GM23338 (cell line): ENCODE data around the gene GPR171. TPM values are rescaled to one million over a fixed set of nuclear protein-coding genes. Genes with fewer than 3 reads are reported as not detected.

Experiments
- ATAC-seq: fragments of 200-7000 bp; cut with Tn5 transposase; 3 replicates; pipeline ENCODE4 v1.9.1; 2020
- DNase-seq: peaks from one replicate; pipeline ENCODE4 v3.0.0-alpha.2; 2015; ENCODE audit warnings: low spot score
- H2AFZ ChIP-seq: fragments of 200-600 bp; sonication (generic); 2 replicates; pipeline ENCODE4 v1.8.0; 2016; ENCODE audit warnings: antibody characterized with exemption, mild to moderate bottlenecking, moderate library complexity
- H3F3A ChIP-seq: fragments of 200-600 bp; sonication (generic); replicated peaks from 2 replicates; pipeline ENCODE4 v1.8.0; 2017; ENCODE audit warnings: antibody characterized with exemption, mixed run types, low read depth
- H3K27ac ChIP-seq: fragments of 200-600 bp; sonication (generic); 2 replicates; pipeline ENCODE4 v1.6.1; 2016; ENCODE audit warnings: low read depth
- H3K27me3 ChIP-seq: fragments of 200-600 bp; sonication (generic); 2 replicates; pipeline ENCODE4 v1.8.0; 2016; ENCODE audit warnings: mild to moderate bottlenecking, mixed run types, moderate library complexity; ENCODE audit not compliant: insufficient read depth
- H3K36me3 ChIP-seq: fragments of 200-600 bp; sonication (generic); 2 replicates; pipeline ENCODE4 v1.8.0; 2016; ENCODE audit warnings: mild to moderate bottlenecking; ENCODE audit not compliant: insufficient read depth
- H3K4me1 ChIP-seq: fragments of 200-600 bp; sonication (generic); 2 replicates; pipeline ENCODE4 v1.8.0; 2016; ENCODE audit warnings: mild to moderate bottlenecking, moderate library complexity; ENCODE audit not compliant: insufficient read depth
- H3K4me2 ChIP-seq: fragments of 200-600 bp; sonication (generic); 2 replicates; pipeline ENCODE4 v1.7.1; 2017; ENCODE audit warnings: mixed run types
- H3K4me3 ChIP-seq: fragments of 200-600 bp; sonication (generic); 2 replicates; pipeline ENCODE4 v1.6.1; 2016; ENCODE audit warnings: mixed run types
- H3K79me2 ChIP-seq: fragments of 200-600 bp; sonication (generic); replicated peaks from 2 replicates; pipeline ENCODE4 v1.8.0; 2017; ENCODE audit warnings: mild to moderate bottlenecking; ENCODE audit not compliant: insufficient read depth
- H3K9me2 ChIP-seq: fragments of 200-600 bp; sonication (generic); 2 replicates; pipeline ENCODE4 v1.8.0; 2017; ENCODE audit not compliant: insufficient read depth
- H4K20me1 ChIP-seq: fragments of 200-600 bp; sonication (generic); replicated peaks from 2 replicates; pipeline ENCODE4 v1.8.0; 2017; ENCODE audit warnings: mild to moderate bottlenecking; ENCODE audit not compliant: insufficient read depth
- H3K27ac Mint-ChIP-seq: 2 replicates; pipeline ENCODE4 v1.8.0; 2020; ENCODE audit warnings: inconsistent platforms, mild to moderate bottlenecking, moderate library complexity, mixed read lengths
- H3K27me3 Mint-ChIP-seq: 3 replicates; pipeline ENCODE4 v1.8.0; 2022; ENCODE audit warnings: low read depth, mild to moderate bottlenecking, moderate library complexity, mixed read lengths, inconsistent platforms; ENCODE audit not compliant: insufficient read depth, poor library complexity
- H3K36me3 Mint-ChIP-seq: 3 replicates; pipeline ENCODE4 v1.8.0; 2021; ENCODE audit warnings: low read depth, mild to moderate bottlenecking, inconsistent platforms, moderate library complexity, mixed read lengths
- H3K4me1 Mint-ChIP-seq: 3 replicates; pipeline ENCODE4 v1.8.0; 2020; ENCODE audit warnings: mild to moderate bottlenecking, inconsistent platforms, mixed read lengths
- H3K4me3 Mint-ChIP-seq: 3 replicates; pipeline ENCODE4 v1.8.0; 2021; ENCODE audit warnings: moderate library complexity, mild to moderate bottlenecking, inconsistent platforms, mixed read lengths
- H3K9me3 Mint-ChIP-seq: 3 replicates; pipeline ENCODE4 v1.8.0; 2020; ENCODE audit warnings: moderate library complexity, mild to moderate bottlenecking, inconsistent platforms, mixed read lengths
- EZH2phosphoT487 ChIP-seq: fragments of 200-600 bp; sonication (generic); IDR thresholded peaks from one replicate; pipeline ENCODE4 v1.8.1; 2018; ENCODE audit warnings: antibody characterized with exemption; ENCODE audit not compliant: unreplicated experiment
- JUNB ChIP-seq: IDR thresholded peaks from one replicate; pipeline ENCODE4 v1.6.1; 2016; ENCODE audit warnings: antibody characterized with exemption; ENCODE audit not compliant: unreplicated experiment
- ZNF114 ChIP-seq: fragments of 250-450 bp; sonication (Bioruptor Pico); IDR thresholded peaks from 2 replicates; pipeline ENCODE4 v1.5.0; 2020; ENCODE audit warnings: mild to moderate bottlenecking, moderate library complexity
- polyA plus RNA-seq: library from polyadenylated mRNA; unstranded; fragments of >200 nt; fragmentation: Nextera tagmentation; extraction: Ambion mirVana; gene quantifications from 2 replicates; pipeline ENCODE4 v1.2.1, GENCODE V29; 2016
- total RNA-seq: library from RNA; depleted of rRNA; stranded (reverse); fragments of >200 nt; shearing (Covaris generic); gene quantifications from 2 replicates; pipeline ENCODE4 v1.2.3, GENCODE V29; 2014
- TF ChIP-seq, protein P1 (sequence below): fragments of 250-450 bp; sonication (Bioruptor Pico); IDR thresholded peaks from 2 replicates; pipeline ENCODE4 v1.5.0; 2020; ENCODE audit warnings: mild to moderate bottlenecking, moderate library complexity
- TF ChIP-seq, protein P2 (sequence below): IDR thresholded peaks from one replicate; pipeline ENCODE4 v1.6.1; 2018; ENCODE audit warnings: antibody characterized with exemption; ENCODE audit not compliant: unreplicated experiment

The GPR171 gene
- total and polyA plus RNA-seq, 2 experiments from 2014 or later: 3.4 TPM; not detected in 1

GRCh38 chr3:151154566-151154965 is 48.5 kb downstream of the GPR171 start (continued):
- TF ChIP-seq, protein P1, sequence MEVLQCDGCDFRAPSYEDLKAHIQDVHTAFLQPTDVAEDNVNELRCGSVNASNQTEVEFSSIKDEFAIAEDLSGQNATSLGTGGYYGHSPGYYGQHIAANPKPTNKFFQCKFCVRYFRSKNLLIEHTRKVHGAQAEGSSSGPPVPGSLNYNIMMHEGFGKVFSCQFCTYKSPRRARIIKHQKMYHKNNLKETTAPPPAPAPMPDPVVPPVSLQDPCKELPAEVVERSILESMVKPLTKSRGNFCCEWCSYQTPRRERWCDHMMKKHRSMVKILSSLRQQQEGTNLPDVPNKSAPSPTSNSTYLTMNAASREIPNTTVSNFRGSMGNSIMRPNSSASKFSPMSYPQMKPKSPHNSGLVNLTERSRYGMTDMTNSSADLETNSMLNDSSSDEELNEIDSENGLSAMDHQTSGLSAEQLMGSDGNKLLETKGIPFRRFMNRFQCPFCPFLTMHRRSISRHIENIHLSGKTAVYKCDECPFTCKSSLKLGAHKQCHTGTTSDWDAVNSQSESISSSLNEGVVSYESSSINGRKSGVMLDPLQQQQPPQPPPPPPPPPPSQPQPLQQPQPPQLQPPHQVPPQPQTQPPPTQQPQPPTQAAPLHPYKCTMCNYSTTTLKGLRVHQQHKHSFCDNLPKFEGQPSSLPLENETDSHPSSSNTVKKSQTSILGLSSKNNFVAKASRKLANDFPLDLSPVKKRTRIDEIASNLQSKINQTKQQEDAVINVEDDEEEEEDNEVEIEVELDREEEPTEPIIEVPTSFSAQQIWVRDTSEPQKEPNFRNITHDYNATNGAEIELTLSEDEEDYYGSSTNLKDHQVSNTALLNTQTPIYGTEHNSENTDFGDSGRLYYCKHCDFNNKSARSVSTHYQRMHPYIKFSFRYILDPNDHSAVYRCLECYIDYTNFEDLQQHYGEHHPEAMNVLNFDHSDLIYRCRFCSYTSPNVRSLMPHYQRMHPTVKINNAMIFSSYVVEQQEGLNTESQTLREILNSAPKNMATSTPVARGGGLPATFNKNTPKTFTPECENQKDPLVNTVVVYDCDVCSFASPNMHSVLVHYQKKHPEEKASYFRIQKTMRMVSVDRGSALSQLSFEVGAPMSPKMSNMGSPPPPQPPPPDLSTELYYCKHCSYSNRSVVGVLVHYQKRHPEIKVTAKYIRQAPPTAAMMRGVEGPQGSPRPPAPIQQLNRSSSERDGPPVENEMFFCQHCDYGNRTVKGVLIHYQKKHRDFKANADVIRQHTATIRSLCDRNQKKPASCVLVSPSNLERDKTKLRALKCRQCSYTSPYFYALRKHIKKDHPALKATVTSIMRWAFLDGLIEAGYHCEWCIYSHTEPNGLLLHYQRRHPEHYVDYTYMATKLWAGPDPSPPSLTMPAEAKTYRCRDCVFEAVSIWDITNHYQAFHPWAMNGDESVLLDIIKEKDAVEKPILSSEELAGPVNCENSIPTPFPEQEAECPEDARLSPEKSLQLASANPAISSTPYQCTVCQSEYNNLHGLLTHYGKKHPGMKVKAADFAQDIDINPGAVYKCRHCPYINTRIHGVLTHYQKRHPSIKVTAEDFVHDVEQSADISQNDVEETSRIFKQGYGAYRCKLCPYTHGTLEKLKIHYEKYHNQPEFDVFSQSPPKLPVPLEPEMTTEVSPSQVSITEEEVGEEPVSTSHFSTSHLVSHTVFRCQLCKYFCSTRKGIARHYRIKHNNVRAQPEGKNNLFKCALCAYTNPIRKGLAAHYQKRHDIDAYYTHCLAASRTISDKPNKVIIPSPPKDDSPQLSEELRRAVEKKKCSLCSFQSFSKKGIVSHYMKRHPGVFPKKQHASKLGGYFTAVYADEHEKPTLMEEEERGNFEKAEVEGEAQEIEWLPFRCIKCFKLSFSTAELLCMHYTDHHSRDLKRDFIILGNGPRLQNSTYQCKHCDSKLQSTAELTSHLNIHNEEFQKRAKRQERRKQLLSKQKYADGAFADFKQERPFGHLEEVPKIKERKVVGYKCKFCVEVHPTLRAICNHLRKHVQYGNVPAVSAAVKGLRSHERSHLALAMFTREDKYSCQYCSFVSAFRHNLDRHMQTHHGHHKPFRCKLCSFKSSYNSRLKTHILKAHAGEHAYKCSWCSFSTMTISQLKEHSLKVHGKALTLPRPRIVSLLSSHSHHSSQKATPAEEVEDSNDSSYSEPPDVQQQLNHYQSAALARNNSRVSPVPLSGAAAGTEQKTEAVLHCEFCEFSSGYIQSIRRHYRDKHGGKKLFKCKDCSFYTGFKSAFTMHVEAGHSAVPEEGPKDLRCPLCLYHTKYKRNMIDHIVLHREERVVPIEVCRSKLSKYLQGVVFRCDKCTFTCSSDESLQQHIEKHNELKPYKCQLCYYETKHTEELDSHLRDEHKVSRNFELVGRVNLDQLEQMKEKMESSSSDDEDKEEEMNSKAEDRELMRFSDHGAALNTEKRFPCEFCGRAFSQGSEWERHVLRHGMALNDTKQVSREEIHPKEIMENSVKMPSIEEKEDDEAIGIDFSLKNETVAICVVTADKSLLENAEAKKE (CRISPR knock-in tag): no peak
- no peak for TF ChIP-seq EZH2phosphoT487

- H2AFZ ChIP-seq: no peak overlapping the region
- H4K20me1 ChIP-seq: peaks cover 3% of the 10 kb centered on the region
- no peaks in the 10 kb centered on the region for H3K4me1 ChIP-seq
- Mint-ChIP-seq H3K9me3 (no peaks in the 10 kb centered on the region), H3K27me3 (no peaks in the 10 kb centered on the region), H3K36me3 (peaks cover 3% of the 10 kb centered on the region; the same call in 2 of the 3 replicates), H3K4me1 (peaks cover 16% of the 10 kb centered on the region), H3K4me3 (no peak overlapping the region), H3K27ac (no peak overlapping the region)
- no peak overlapping the region for H3K4me2 ChIP-seq
- H3K27ac ChIP-seq: no peak overlapping the region
- H3K27me3 ChIP-seq: no peaks in the 10 kb centered on the region
- H3K9me2 ChIP-seq: no peaks in the 10 kb centered on the region
- H3K4me3 ChIP-seq: no peak overlapping the region
- H3F3A ChIP-seq: no peaks in the 10 kb centered on the region
- no peaks in the 10 kb centered on the region for H3K36me3 ChIP-seq
- DNase-seq: no peak
- ATAC-seq: no peak
- H3K79me2 ChIP-seq: peaks cover 22% of the 10 kb centered on the region
- TF ChIP-seq, protein P1 (CRISPR knock-in tag): no peak
- TF ChIP-seq, protein P2, sequence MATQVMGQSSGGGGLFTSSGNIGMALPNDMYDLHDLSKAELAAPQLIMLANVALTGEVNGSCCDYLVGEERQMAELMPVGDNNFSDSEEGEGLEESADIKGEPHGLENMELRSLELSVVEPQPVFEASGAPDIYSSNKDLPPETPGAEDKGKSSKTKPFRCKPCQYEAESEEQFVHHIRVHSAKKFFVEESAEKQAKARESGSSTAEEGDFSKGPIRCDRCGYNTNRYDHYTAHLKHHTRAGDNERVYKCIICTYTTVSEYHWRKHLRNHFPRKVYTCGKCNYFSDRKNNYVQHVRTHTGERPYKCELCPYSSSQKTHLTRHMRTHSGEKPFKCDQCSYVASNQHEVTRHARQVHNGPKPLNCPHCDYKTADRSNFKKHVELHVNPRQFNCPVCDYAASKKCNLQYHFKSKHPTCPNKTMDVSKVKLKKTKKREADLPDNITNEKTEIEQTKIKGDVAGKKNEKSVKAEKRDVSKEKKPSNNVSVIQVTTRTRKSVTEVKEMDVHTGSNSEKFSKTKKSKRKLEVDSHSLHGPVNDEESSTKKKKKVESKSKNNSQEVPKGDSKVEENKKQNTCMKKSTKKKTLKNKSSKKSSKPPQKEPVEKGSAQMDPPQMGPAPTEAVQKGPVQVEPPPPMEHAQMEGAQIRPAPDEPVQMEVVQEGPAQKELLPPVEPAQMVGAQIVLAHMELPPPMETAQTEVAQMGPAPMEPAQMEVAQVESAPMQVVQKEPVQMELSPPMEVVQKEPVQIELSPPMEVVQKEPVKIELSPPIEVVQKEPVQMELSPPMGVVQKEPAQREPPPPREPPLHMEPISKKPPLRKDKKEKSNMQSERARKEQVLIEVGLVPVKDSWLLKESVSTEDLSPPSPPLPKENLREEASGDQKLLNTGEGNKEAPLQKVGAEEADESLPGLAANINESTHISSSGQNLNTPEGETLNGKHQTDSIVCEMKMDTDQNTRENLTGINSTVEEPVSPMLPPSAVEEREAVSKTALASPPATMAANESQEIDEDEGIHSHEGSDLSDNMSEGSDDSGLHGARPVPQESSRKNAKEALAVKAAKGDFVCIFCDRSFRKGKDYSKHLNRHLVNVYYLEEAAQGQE: no peak
- TF ChIP-seq ZNF114 (CRISPR knock-in tag) (no peak), JUNB (no peak)
Observed at GRCh38 chr3:151152455-151153079, 50.4 kb downstream of the GPR171 start.
